Right forelimb (tissue), 1 donor: ENCODE data around the gene ASB2.

Source experiments
- DNase-seq: peaks from one replicate; pipeline ENCODE4 v3.0.0-alpha.2; 2018

ASB2 gene

GRCh38 chr14:93945070-93945399 is 31.3 kb downstream of the ASB2 start:
- no peak for DNase-seq

GRCh38 chr14:93944348-93945069 is 31.9 kb downstream of the ASB2 start:
- no peak for DNase-seq

GRCh38 chr14:93943930-93944329 is 32.4 kb downstream of the ASB2 start:
- no peak for DNase-seq

- no peak for DNase-seq
These were observed 33.3 kb downstream of the ASB2 start for GRCh38 chr14:93943052-93943451.

- DNase-seq: peak; percentile 68
These were observed 35.0 kb downstream of the ASB2 start for GRCh38 chr14:93941293-93941910.

GRCh38 chr14:93940437-93940836 is 35.9 kb downstream of the ASB2 start:
- no peak for DNase-seq

- DNase-seq: peak; percentile 87
These were observed 36.8 kb downstream of the ASB2 start for GRCh38 chr14:93939304-93940229.

GRCh38 chr14:93938751-93939303 is 37.5 kb downstream of the ASB2 start:
- DNase-seq: no peak

GRCh38 chr14:93937519-93937918 is 38.9 kb downstream of the ASB2 start:
- no peak for DNase-seq

- no peak for DNase-seq
These were observed 39.4 kb downstream of the ASB2 start for GRCh38 chr14:93936926-93937325.

GRCh38 chr14:93936245-93936644 is 40.1 kb downstream of the ASB2 start:
- no peak for DNase-seq

- DNase-seq: no peak
These were observed 41.2 kb downstream of the ASB2 start for GRCh38 chr14:93935213-93935612.

GRCh38 chr14:93932642-93933041 is 43.7 kb downstream of the ASB2 start:
- no peak for DNase-seq

- DNase-seq: no peak
These were observed 45.4 kb downstream of the ASB2 start for GRCh38 chr14:93930989-93931307.

- DNase-seq: no peak
These were observed 45.9 kb downstream of the ASB2 start for GRCh38 chr14:93930296-93930988.

- no peak for DNase-seq
These were observed 46.7 kb downstream of the ASB2 start for GRCh38 chr14:93929657-93930056.

GRCh38 chr14:93929048-93929535 is 47.3 kb downstream of the ASB2 start:
- DNase-seq: no peak

- DNase-seq: no peak
These were observed 48.0 kb downstream of the ASB2 start for GRCh38 chr14:93928184-93929047.

- DNase-seq: no peak
These were observed 48.6 kb downstream of the ASB2 start for GRCh38 chr14:93927800-93928145.

GRCh38 chr14:93926873-93927799 is 49.2 kb downstream of the ASB2 start, which contains the start of gene FAM181A:
FAM181A (plus strand) TSS chr14:93927344; CDS start chr14:93928286, 942 bp downstream.
- DNase-seq: no peak
